GM19239 (cell line): ENCODE data around the gene INHBB.

ENCODE experiments used
- DNase-seq: peaks from one replicate; pipeline ENCODE4 v3.0.0; 2011; ENCODE audit warnings: low spot score; ENCODE audit not compliant: insufficient read length
- FAIRE-seq: peaks from 2 replicates; lab custom pipeline; 2011; peaks lifted over from hg19 to GRCh38; lab: Jason Lieb, UNC

The INHBB gene

DNA sequence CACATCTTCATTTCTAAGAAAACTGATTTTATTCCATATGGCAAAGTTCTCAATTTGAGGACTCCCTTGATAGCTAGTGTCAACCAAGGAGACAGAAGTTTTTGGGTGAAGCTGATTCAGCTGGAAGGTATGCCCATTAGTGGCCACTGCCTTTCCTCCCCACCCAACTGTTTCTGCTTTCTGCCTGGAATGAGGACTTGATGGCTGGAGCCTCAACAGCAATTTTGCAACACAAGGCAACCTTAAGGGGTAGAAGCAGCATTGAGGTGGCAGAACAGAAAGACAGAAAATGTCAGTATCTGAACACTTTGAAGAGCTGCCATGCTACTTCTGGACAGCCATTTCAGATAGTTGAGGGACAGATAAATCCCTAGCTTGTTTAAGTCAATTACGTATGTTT lies 47.0 kb downstream of the INHBB start:
- DNase-seq (no peak), FAIRE-seq (no peak)

- no peak for FAIRE-seq
- DNase-seq: no peak
Observed at GRCh38 chr2:120393456-120393855, 47.5 kb downstream of the INHBB start.

DNA sequence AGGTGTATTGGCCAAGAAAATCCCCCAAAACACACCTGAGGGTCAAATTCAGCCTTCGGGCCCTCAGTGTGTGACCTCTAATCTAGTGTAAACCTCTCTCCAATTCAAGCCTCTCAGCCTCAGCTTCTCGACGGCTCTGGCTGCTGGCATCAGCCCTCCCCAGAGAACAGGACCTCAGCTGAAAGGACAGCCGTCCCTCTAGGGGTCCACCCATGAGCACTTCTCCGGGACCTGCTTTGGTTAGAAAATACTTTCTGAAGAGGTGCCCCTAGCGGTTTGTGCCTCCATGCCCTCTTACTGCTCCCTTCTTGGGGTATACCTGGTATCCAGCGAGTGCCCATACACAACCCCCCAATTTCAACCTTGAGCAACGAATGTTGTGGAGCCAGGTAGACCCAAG lies 48.8 kb downstream of the INHBB start:
- FAIRE-seq: no peak
- DNase-seq: no peak

DNA sequence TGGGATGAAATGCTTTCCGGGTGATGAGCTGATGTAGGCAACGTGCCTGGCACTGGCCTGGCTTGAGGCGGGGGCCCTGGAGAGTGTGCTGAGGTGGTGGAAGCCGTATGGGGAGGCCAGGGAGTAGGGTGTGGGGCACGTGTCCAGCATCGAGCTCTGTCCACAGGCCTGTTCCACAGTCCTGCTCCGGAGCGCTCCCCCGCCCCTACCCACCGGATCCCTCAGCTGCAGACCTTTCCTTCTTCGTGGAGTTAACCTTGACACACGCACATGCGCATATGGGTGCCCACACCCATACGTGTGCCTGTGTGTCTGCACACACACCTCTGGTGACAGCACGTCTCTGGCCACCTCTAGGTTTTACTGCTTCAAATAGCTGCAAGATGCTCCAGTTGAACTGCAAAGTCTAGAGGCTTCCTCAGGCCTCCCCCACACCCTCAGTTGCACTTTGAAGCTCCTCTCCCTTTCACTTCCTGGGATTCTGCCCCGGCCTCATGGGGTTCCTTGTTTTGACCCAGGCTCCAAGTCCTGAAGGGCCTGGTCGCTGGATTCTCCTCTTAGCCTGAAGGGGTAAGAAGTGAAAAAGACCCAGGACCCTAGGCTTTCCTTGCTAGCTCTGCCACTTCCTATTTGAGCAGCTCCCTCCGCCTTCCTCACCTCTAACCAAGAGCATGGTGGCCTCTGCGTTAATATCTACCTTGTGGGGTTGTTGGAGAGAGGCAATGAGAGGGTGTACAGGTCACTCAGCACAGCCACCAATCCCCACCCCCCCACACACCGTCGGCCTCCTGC lies 49.5 kb downstream of the INHBB start:
- FAIRE-seq (no peak), DNase-seq (no peak)

GRCh38 chr2:120396013-120396860 lies 50.3 kb downstream of the INHBB start:
- FAIRE-seq (no peak), DNase-seq (no peak)

DNA sequence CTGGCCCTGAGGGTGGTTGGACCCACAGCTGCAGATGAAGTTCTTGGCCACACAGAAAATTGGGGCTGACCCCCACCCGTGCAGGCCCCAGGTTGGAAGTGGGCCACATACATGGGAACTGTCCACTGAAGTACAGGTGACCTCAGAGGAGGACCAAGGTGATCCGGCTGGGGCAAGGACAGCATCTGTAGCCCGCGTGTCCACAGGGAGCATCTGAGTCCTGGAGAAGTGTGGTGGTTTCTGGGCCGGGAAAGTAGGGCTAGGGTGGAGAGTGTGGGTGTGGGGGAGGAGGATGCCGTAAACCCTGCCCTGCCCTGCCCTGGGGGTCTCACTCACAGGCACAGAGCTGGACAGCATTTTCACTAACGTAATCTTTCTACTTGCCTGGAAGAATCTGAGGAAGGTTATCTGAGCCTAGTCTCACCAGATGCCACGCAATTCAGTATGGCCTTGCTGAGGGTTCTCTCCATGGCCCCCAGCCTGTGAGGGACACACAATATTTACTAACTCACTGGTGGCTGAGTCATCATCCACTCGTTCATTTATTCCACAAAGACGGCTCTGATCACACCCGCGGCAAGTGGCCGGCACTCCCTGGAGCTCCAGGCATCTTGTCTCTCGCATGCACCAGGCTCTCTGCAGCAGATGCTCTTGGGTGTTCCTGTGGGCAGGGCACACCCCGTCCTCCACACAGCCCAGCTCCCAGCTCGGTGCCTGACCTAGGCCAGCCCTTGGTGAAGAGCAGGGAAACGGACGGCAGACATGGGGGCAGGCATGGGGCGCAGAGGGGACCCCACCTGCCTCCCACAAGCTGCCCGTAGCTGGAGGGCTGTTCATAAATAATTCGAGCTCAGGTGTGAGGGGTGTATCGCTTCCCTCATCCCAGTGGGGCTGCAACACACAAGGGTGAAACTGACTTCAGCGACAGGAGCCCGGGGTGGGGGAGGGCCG lies 51.2 kb downstream of the INHBB start:
- no peak for FAIRE-seq
- no peak for DNase-seq

DNA sequence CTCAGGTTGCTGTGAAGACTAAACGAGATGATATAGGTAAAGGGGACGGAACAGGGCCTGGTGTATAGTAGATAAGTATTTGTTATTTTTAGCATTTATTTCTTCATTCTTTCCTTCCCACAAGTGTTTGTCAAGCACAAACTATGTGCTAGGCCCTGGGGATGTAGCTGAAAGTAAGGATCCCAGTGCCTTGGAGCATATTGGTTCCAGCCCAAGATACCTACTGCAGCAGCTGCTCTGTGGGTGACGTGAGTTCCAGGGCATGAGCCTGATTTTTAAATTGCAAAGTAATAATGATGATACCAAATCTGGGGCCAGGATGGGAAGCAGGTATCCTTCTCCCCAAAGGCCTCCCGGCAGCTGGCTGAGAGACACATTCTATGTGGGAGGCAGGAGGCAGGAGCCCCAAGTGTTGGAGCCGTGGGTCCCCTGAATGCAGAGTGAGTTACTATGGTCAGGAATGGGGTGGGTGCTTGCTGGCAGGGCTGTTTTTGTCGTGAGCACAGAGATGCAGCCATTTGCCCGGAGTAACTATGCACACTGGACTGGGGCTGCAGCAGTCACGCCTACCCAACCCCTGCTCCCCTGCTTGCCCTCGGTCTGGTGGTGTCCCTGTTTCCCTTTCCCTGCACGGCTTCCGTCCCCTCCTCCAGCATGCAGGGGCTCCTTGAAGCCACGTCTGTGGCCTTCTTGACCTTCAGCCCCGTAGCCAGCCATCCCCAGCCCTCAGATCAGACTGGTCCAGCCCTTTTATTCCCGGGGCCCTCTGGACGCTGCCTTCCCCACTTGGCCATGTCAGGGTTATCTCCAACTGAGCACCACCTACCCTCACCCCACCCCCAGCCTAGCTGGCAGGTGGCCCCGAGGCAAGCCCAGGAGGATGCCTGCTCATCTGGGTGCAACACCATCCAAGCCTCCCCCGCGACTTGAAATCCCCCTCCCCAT lies 52.4 kb downstream of the INHBB start:
- FAIRE-seq (no peak), DNase-seq (no peak)

DNA sequence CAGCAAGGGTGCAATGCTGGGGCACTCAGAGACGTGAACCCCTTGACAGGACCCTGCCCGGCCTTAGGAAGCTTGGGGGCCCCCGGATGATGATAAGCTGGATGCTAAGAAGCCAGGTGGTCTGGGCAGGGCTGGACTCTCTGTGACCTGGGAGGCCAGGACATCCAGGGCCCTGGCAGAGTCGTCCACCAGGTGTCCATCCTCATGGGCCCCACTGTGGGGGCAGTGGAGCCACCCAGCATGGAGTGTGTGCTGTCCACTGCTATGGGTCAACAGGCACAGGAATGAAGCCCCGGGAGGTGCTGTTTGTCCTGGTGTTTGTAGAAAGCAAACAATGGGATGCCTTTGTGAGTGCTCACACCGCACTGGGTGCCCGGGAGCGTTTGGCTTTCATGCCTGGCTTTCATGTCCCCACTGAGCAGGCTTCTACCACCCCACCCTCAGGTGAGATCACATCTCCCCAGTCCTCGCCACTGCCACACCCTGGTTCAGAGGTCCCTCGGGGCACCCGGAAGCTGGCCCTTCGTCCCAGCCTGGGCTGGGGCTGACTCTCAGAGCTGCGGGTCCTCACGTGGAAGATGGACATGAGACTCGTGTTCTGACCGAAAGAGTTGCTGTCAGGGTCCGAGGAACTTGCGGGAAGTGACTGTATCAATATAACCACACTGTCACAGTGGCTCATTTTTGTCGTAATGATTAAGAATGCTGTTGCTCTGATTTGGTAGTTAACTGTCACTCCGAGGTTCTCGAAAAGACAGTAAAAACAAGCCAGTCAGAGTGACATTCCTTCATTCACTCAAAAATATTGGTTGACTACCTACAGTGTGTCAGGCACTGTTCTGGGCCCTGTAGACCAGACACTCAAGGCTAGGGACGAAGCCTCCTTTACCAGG lies 53.3 kb downstream of the INHBB start:
- FAIRE-seq: no peak
- DNase-seq: no peak

DNA sequence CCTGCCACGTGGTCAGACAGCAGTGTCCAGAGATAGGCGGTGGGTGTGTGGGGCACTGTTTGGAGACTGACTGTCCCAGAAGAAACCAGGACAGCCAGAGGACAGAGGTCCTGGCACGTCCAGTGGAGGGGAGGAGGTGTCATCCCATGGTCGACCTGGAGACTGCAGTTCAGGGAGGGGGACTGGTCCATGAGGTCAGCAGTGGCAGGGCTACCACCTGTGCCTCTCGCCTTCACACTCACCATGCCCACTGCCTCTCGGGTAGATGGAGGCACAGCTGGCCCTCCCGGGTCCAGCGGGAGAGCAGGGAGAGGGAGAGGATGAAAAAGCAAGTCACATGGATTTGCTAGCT lies 53.9 kb downstream of the INHBB start:
- FAIRE-seq: no peak

GRCh38 chr2:120400551-120400950 lies 54.6 kb downstream of the INHBB start:
- FAIRE-seq (no peak), DNase-seq (no peak)

More for the DNA sequence above, 53.9 kb downstream of the INHBB start:
- DNase-seq: no peak
